Heart left ventricle (tissue), 16 donors: ENCODE measurements around the gene GRWD1. TPM values are rescaled to one million over a fixed set of nuclear protein-coding genes. Genes with fewer than 3 reads are reported as not detected.
A peak's percentile ranks its signal among the peaks of the same experiment; 100 is the strongest.

Experiments used
- ATAC-seq, 4 donors: fragments of 200-7000 bp; cut with Tn5 transposase; one replicate each; pipeline ENCODE4 v1.9.1; 2020 to 2022; ENCODE audit warnings: moderate library complexity in 4 of 4, mild to moderate bottlenecking in 3 of 4, moderate number of reproducible peaks in 1 of 4
- DNase-seq, 5 donors: peaks; one replicate each; pipeline ENCODE4 v3.0.0-alpha.2; 2020
- H3K27ac ChIP-seq, 12 donors: fragments of 200-600 bp; sonication (generic) in 4 of 12; one replicate each; pipeline versions ENCODE4 v1.5.0 to v1.8.0; 2016 to 2022; ENCODE audit warnings: mild to moderate bottlenecking in 2 of 12
- H3K27me3 ChIP-seq, 9 donors: fragments of 200-600 bp; sonication (generic) in 2 of 9; one replicate each; pipeline versions ENCODE4 v1.5.1 to v1.8.0; 2016 to 2022; ENCODE audit warnings: mild to moderate bottlenecking in 3 of 9
- H3K36me3 ChIP-seq, 9 donors: fragments of 200-600 bp; sonication (generic) in 2 of 9; one replicate each; pipeline versions ENCODE4 v1.5.0 to v1.8.0; 2018 to 2022; ENCODE audit warnings: mild to moderate bottlenecking in 2 of 9
- H3K4me1 ChIP-seq, 12 donors: fragments of 200-600 bp; sonication (generic) in 4 of 12; one replicate each; pipeline versions ENCODE4 v1.5.0 to v1.8.0; 2016 to 2022; ENCODE audit warnings: mild to moderate bottlenecking in 3 of 12
- H3K4me3 ChIP-seq, 12 donors: fragments of 200-600 bp; sonication (generic) in 4 of 12; one replicate each; pipeline versions ENCODE4 v1.5.0 to v1.8.0; 2017 to 2022; ENCODE audit warnings: mild to moderate bottlenecking in 9 of 12, moderate library complexity in 4 of 12
- H3K9me3 ChIP-seq, 12 donors: fragments of 200-600 bp; sonication (generic) in 4 of 12; one replicate each; pipeline versions ENCODE4 v1.5.0 to v1.8.0; 2016 to 2022; ENCODE audit warnings: mild to moderate bottlenecking in 1 of 12
- POLR2A ChIP-seq, 2 donors: fragments of 450-650 bp; IDR thresholded peaks; one replicate each; pipeline ENCODE4 v1.6.1; 2017; ENCODE audit warnings: antibody characterized with exemption in 2 of 2, mild to moderate bottlenecking in 2 of 2, moderate library complexity in 2 of 2
- WGBS, 4 donors: extraction: QIAGEN DNeasy Blood & Tissue Kit in 2 of 4; methylation state at CpG; one replicate each; pipeline versions ENCODE4 v1.1.5 to v1.1.7; 2013 to 2018; 5-methylcytosine and 5-hydroxymethylcytosine counted together
- intact Hi-C, 10 donors: fragments of 100-400 bp; cut with DNase I; formaldehyde crosslinking; loops; one replicate each; pipeline versions ENCODE4 v1.11.1 to v1.14.2; 2022
- polyA plus RNA-seq, 2 donors: library from polyadenylated mRNA; stranded (reverse); fragments of 200-250 nt; gene quantifications; one replicate each; pipeline ENCODE4 v1.2.3, GENCODE V29; 2013
- total RNA-seq, 9 donors: library from RNA; depleted of rRNA in 2 of 9; stranded (reverse); fragments of >200 nt in 2 of 9; fragmentation: NEBNext Ultra II Directional in 3 of 9; extraction: Animal tissue kit (Norgen Biotek cat#: 25700) in 3 of 9; gene quantifications; one replicate each; pipeline versions ENCODE4 v1.1.0 to v1.2.4, GENCODE V29; 2016 to 2023
- TF ChIP-seq, protein P1 (sequence below), 12 donors: fragments of 200-600 bp; sonication (generic) in 4 of 12; IDR thresholded peaks; one replicate each; pipeline versions ENCODE4 v1.5.0 to v1.8.0; 2018 to 2022; ENCODE audit warnings: antibody characterized with exemption in 12 of 12, mild to moderate bottlenecking in 5 of 12
- donor health status: ischemic (EF 13 %, LVEDD 7.1; RV severe dilation, severe dysfunction).
- donor health status: healthy with polysubstance abuse.
- donor health status: DM: no; HTN: yes; CAD: no.
- donor health status: DM: no; HTN: no; CAD: no.
- donor health status: ischemic (EF 25% LVEDD 6.9; RV normal size, moderate dysfunction).
- donor health status: ischemic (EF 25% LVEDD 5.7; RV mildly dilated, moderate dysfunction).
- donor health status: healthy.
- donor health status: DM: yes; HTN: yes; CAD: no.
- donor health status: ischemic (EF 35%, LVEDD 5.7; RV mildly dilated, moderate dysfunction).
- donor health status: nonischemic (EF 11% LVEDD 7.7; RV severe dilation, severe dysfunction).
- donor health status: DM: yes; HTN: yes; CAD: no.
- donor health status: PGD.
- donor health status: ischemic (EF 29% LVEDD 5.4; RV normal size, mild dysfunction).
- donor health status: nonischemic (EF 23%, LVEDD 6.1; RV moderate dilation, normal function).

The GRWD1 gene
- total and polyA plus RNA-seq, 11 donors: 5.1 to 35.4 (median 19.0) TPM

DNA sequence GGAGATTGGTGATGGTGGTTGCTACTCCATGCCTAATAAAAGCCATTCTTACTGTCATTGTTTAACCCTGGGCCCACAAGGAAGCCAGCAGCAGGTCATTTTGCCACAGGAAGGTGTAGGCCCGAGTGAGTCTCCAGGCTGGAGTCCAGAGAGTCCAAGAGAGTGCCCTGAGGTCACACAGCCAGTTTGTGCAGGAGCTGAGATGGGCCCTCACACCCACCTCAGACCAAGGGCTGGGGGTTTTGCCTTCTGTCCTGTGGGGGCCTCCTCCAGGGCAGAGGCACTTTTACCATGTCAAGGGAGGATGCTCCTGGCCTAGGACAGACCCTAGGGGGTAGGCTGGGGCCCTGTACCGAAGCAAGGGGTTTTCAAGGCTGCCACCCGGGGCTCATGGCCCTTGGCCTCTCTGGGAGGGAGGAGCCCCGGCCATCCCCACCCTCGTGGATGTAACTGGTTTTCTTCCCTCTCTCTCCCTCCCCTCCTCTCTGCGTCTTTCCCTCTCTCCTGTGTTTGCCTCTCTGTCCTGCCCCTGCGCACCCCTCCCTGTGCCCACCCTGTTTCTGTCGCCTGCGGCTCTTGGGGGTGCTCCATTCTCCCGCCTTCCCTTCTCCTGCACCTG, 31.4 kb downstream of the GRWD1 start:
- intact Hi-C loops: no loop called here
- DNase-seq: peak in 1 of 5 donors; percentile 22
- no peak for ATAC-seq

GRCh38 chr19:48477698-48478338, 32.0 kb downstream of the GRWD1 start:
- H3K9me3 ChIP-seq: no peaks in the 10 kb centered on the region
- H3K27ac ChIP-seq: no peak overlapping the region
- peaks cover 0 to 27% (median 19%) of the 10 kb centered on the region in 12 donors for H3K4me1 ChIP-seq
- no peaks in the 10 kb centered on the region for H3K27me3 ChIP-seq
- 76 to 84% (median 82%) methylated on average over 22 of the region's 22 CpGs for WGBS, 4 donors
- ATAC-seq: no peak
- DNase-seq: peak in 1 of 5 donors; percentile 58
- H3K4me3 ChIP-seq: no peak overlapping the region
- H3K36me3 ChIP-seq: peaks cover 3 to 64% (median 62%) of the 10 kb centered on the region in 9 donors
- TF ChIP-seq, protein P1, sequence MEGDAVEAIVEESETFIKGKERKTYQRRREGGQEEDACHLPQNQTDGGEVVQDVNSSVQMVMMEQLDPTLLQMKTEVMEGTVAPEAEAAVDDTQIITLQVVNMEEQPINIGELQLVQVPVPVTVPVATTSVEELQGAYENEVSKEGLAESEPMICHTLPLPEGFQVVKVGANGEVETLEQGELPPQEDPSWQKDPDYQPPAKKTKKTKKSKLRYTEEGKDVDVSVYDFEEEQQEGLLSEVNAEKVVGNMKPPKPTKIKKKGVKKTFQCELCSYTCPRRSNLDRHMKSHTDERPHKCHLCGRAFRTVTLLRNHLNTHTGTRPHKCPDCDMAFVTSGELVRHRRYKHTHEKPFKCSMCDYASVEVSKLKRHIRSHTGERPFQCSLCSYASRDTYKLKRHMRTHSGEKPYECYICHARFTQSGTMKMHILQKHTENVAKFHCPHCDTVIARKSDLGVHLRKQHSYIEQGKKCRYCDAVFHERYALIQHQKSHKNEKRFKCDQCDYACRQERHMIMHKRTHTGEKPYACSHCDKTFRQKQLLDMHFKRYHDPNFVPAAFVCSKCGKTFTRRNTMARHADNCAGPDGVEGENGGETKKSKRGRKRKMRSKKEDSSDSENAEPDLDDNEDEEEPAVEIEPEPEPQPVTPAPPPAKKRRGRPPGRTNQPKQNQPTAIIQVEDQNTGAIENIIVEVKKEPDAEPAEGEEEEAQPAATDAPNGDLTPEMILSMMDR (IDR thresholded peaks at IDR 0.05): no peak
- no peak for TF ChIP-seq POLR2A (IDR thresholded peaks at IDR 0.05)
- intact Hi-C loops: no loop called here

More for the DNA sequence above, 31.4 kb downstream of the GRWD1 start:
- Histone ChIP-seq H3K27me3 (no peaks in the 10 kb centered on the region), H3K4me3 (no peak overlapping the region), H3K4me1 (peaks cover 0 to 26% (median 16%) of the 10 kb centered on the region in 12 donors), H3K36me3 (peaks cover 3 to 71% (median 68%) of the 10 kb centered on the region in 9 donors), H3K9me3 (no peaks in the 10 kb centered on the region), H3K27ac (no peak overlapping the region)
- TF ChIP-seq, protein P1 (IDR thresholded peaks at IDR 0.05): no peak
- TF ChIP-seq POLR2A (IDR thresholded peaks at IDR 0.05): no peak
- WGBS, 4 donors: 79 to 86% (median 83%) methylated on average over 10 of the region's 10 CpGs

GRCh38 chr19:48478339-48479256, 32.8 kb downstream of the GRWD1 start:
- Histone ChIP-seq H3K27ac (peak overlapping the region in 1 of 12 donors; percentile 21), H3K4me1 (peaks cover 0 to 27% (median 19%) of the 10 kb centered on the region in 12 donors), H3K9me3 (no peaks in the 10 kb centered on the region), H3K4me3 (no peak overlapping the region), H3K27me3 (no peaks in the 10 kb centered on the region), H3K36me3 (peaks cover 3 to 56% (median 54%) of the 10 kb centered on the region in 9 donors)
- TF ChIP-seq POLR2A (IDR thresholded peaks at IDR 0.05): no peak
- TF ChIP-seq, protein P1 (IDR thresholded peaks at IDR 0.05): no peak
- WGBS, 4 donors: 85 to 92% (median 87%) methylated on average over 24 to 29 of the region's 29 CpGs
- intact Hi-C loops: no loop called here
- DNase-seq: peak in 1 of 5 donors; percentile 51
- ATAC-seq: no peak
